IMR-90 (cell line): ENCODE measurements around the gene ADARB2. TPM values are rescaled to one million over a fixed set of nuclear protein-coding genes. Genes with fewer than 3 reads are reported as not detected.

Experiments
- ATAC-seq: fragments of 200-7000 bp; cut with Tn5 transposase; 2 replicates; pipeline ENCODE4 v1.9.1; 2020; ENCODE audit warnings: low read depth, mild to moderate bottlenecking, moderate library complexity
- BruUV-seq: library from RNA; stranded (reverse); fragments of 400-500 nt; replicated peaks from 2 replicates; lab custom pipeline; 2021; lab: Mats Ljungman, UMichigan
- CTCF ChIA-PET: fragments of 300-600 bp; formaldehyde crosslinking; extraction: SDS; loops from one replicate; lab custom pipeline; 2021; ENCODE audit warnings: antibody characterized with exemption; lab: Yijun Ruan, JAX
- POLR2A ChIA-PET: fragments of 300-600 bp; sonication (Branson Sonifier 250); formaldehyde crosslinking; loops from one replicate; lab custom pipeline; 2022; ENCODE audit warnings: antibody characterized with exemption; ENCODE audit not compliant: unreplicated experiment; lab: Charles Lee
- DNase-seq: peaks from one replicate; pipeline ENCODE4 v3.0.0; 2013
- H2AFZ ChIP-seq: replicated peaks from 2 replicates; pipeline ENCODE3; 2013; ENCODE audit warnings: low read length, mild to moderate bottlenecking; ENCODE audit not compliant: poor library complexity
- H2AK5ac ChIP-seq: 2 replicates; pipeline ENCODE4 v1.6.1; 2013; ENCODE audit warnings: low read depth, low read length, inconsistent platforms
- H2AK9ac ChIP-seq: replicated peaks from 2 replicates; pipeline ENCODE3; 2013; ENCODE audit warnings: mild to moderate bottlenecking, low read depth, low read length, moderate library complexity; ENCODE audit not compliant: poor library complexity
- H2BK120ac ChIP-seq: 2 replicates; pipeline ENCODE4 v1.6.1; 2013; ENCODE audit warnings: low read depth, low read length, inconsistent platforms
- H2BK15ac ChIP-seq: 3 replicates; pipeline ENCODE4 v1.6.1; 2013; ENCODE audit warnings: low read depth, low read length, inconsistent platforms
- H2BK20ac ChIP-seq: 2 replicates; pipeline ENCODE4 v1.6.1; 2013; ENCODE audit warnings: low read depth, mild to moderate bottlenecking, inconsistent platforms, low read length, moderate library complexity
- H2BK5ac ChIP-seq: 2 replicates; pipeline ENCODE4 v1.6.1; 2013; ENCODE audit warnings: mild to moderate bottlenecking, low read depth, low read length, inconsistent platforms; ENCODE audit not compliant: poor library complexity, severe bottlenecking
- H3K14ac ChIP-seq: replicated peaks from 2 replicates; pipeline ENCODE4 v1.6.1; 2013; ENCODE audit warnings: low read depth, low read length, inconsistent platforms
- H3K18ac ChIP-seq: 2 replicates; pipeline ENCODE4 v1.6.1; 2013; ENCODE audit warnings: low read depth, low read length, control low read depth
- H3K23ac ChIP-seq: 2 replicates; pipeline ENCODE4 v1.6.1; 2013; ENCODE audit warnings: low read depth, low read length, inconsistent platforms
- H3K27ac ChIP-seq: 2 replicates; pipeline ENCODE4 v1.5.1; 2013; ENCODE audit warnings: mild to moderate bottlenecking, control low read depth, low read length; ENCODE audit not compliant: insufficient read depth
- H3K27me3 ChIP-seq: 2 replicates; pipeline ENCODE4 v1.6.1; 2013; ENCODE audit warnings: low read length; ENCODE audit not compliant: control insufficient read depth, insufficient read depth
- H3K36me3 ChIP-seq: 2 replicates; pipeline ENCODE4 v1.6.1; 2013; ENCODE audit warnings: low read length, mixed read lengths; ENCODE audit not compliant: control insufficient read depth, insufficient read depth
- H3K4ac ChIP-seq: 2 replicates; pipeline ENCODE4 v1.6.1; 2013; ENCODE audit warnings: low read depth, low read length, inconsistent platforms
- H3K4me1 ChIP-seq: 2 replicates; pipeline ENCODE4 v1.6.1; 2013; ENCODE audit warnings: low read length, mixed read lengths; ENCODE audit not compliant: control insufficient read depth, insufficient read depth
- H3K4me2 ChIP-seq: 2 replicates; pipeline ENCODE4 v1.6.1; 2013; ENCODE audit warnings: low read depth, mild to moderate bottlenecking, control low read depth, low read length, moderate library complexity
- H3K4me3 ChIP-seq: 2 replicates; pipeline ENCODE4 v1.5.1; 2013; ENCODE audit warnings: low read depth, mild to moderate bottlenecking, control low read depth, low read length, moderate library complexity; ENCODE audit not compliant: insufficient read depth
- H3K56ac ChIP-seq: 2 replicates; pipeline ENCODE4 v1.6.1; 2013; ENCODE audit warnings: low read length, inconsistent platforms; ENCODE audit not compliant: insufficient read depth; ENCODE audit errors: extremely low read depth
- H3K79me1 ChIP-seq, 2 experiments: 2 replicates each; pipeline ENCODE4 v1.6.1; 2013; ENCODE audit warnings: low read length in 2 of 2, inconsistent platforms in 1 of 2, low read depth in 1 of 2
- H3K9ac ChIP-seq: 2 replicates; pipeline ENCODE4 v1.6.1; 2013; ENCODE audit warnings: low read depth, low read length, control low read depth
- H3K9me1 ChIP-seq: 2 replicates; pipeline ENCODE4 v1.6.1; 2013; ENCODE audit warnings: low read length, inconsistent platforms; ENCODE audit not compliant: insufficient read depth
- H3K9me3 ChIP-seq: 2 replicates; pipeline ENCODE4 v1.6.1; 2013; ENCODE audit warnings: low read length; ENCODE audit not compliant: control insufficient read depth, insufficient read depth
- H4K20me1 ChIP-seq: 2 replicates; pipeline ENCODE4 v1.6.1; 2013; ENCODE audit warnings: low read length, inconsistent platforms; ENCODE audit not compliant: insufficient read depth
- H4K5ac ChIP-seq: 2 replicates; pipeline ENCODE4 v1.6.1; 2013; ENCODE audit warnings: mild to moderate bottlenecking, low read depth, low read length, control low read depth
- H4K8ac ChIP-seq, 2 experiments: 2 replicates each; pipeline ENCODE4 v1.6.1; 2013; ENCODE audit warnings: low read depth in 2 of 2, low read length in 2 of 2, control low read depth in 1 of 2, inconsistent platforms in 1 of 2
- H4K91ac ChIP-seq: 2 replicates; pipeline ENCODE4 v1.6.1; 2013; ENCODE audit warnings: low read depth, low read length, inconsistent platforms; ENCODE audit not compliant: insufficient read depth
- BHLHE40 ChIP-seq: fragments of 150-350 bp; IDR thresholded peaks from 2 replicates; pipeline ENCODE4 v1.6.1; 2016; ENCODE audit warnings: mild to moderate bottlenecking, low read depth, low read length
- CEBPB ChIP-seq: IDR thresholded peaks from 2 replicates; pipeline ENCODE4 v1.6.1; 2012; ENCODE audit warnings: low read depth, low read length, improper control_type of control experiment
- CHD1 ChIP-seq: IDR thresholded peaks from 2 replicates; pipeline ENCODE4 v1.6.1; 2012; ENCODE audit warnings: low read depth, low read length, improper control_type of control experiment
- FOS ChIP-seq: fragments of 150-350 bp; IDR thresholded peaks from 2 replicates; pipeline ENCODE4 v1.6.1; 2016; ENCODE audit warnings: low read depth, low read length
- MAFK ChIP-seq: IDR thresholded peaks from 2 replicates; pipeline ENCODE4 v1.6.1; 2012; ENCODE audit warnings: low read depth, low read length, improper control_type of control experiment
- MAZ ChIP-seq: IDR thresholded peaks from 2 replicates; pipeline ENCODE4 v1.6.1; 2012; ENCODE audit warnings: low read depth, mild to moderate bottlenecking, low read length, improper control_type of control experiment, moderate library complexity, borderline replicate concordance
- MXI1 ChIP-seq: IDR thresholded peaks from 2 replicates; pipeline ENCODE4 v1.6.1; 2012; ENCODE audit warnings: low read depth, mild to moderate bottlenecking, low read length, moderate library complexity, borderline replicate concordance
- NFE2L2 ChIP-seq: fragments of 150-350 bp; IDR thresholded peaks from 2 replicates; pipeline ENCODE4 v1.6.1; 2016; ENCODE audit warnings: low read depth, mild to moderate bottlenecking, low read length
- POLR2A ChIP-seq: IDR thresholded peaks from 2 replicates; pipeline ENCODE4 v1.6.1; 2012; ENCODE audit warnings: mild to moderate bottlenecking, low read depth, low read length
- RAD21 ChIP-seq: IDR thresholded peaks from 2 replicates; pipeline ENCODE4 v1.6.1; 2012; ENCODE audit warnings: low read length, improper control_type of control experiment
- RCOR1 ChIP-seq: IDR thresholded peaks from 2 replicates; pipeline ENCODE4 v1.6.1; 2012; ENCODE audit warnings: mild to moderate bottlenecking, low read length, improper control_type of control experiment; ENCODE audit not compliant: insufficient replicate concordance
- RFX5 ChIP-seq: IDR thresholded peaks from 2 replicates; pipeline ENCODE4 v1.8.0; 2012; ENCODE audit warnings: low read depth, mild to moderate bottlenecking, low read length, moderate library complexity
- SMC3 ChIP-seq: fragments of 150-350 bp; IDR thresholded peaks from 2 replicates; pipeline ENCODE4 v1.6.1; 2016; ENCODE audit warnings: low read depth, mild to moderate bottlenecking, antibody characterized with exemption, low read length, moderate library complexity
- WGBS, 2 experiments: methylation state at CpG; one replicate each; pipeline versions ENCODE4 v1.1.5 to v1.1.7; 2013; ENCODE audit warnings: missing lambda C conversion rate in 2 of 2; ENCODE audit not compliant: insufficient read length in 1 of 2; ENCODE audit errors: extremely low coverage in 2 of 2; 5-methylcytosine and 5-hydroxymethylcytosine counted together
- dilution Hi-C: fragments of 300-500 bp; cut with HindIII; formaldehyde crosslinking; loops from one replicate; pipeline ENCODE4 v1.14.3; 2018; ENCODE audit warnings: low sequenced_read_pairs; ENCODE audit not compliant: unreplicated experiment
- in situ Hi-C: fragments of 300-500 bp; cut with MboI; formaldehyde crosslinking; loops from 3 replicates; pipeline ENCODE4 v1.14.3; 2019; ENCODE audit warnings: low sequenced_read_pairs, inconsistent platforms, mixed read lengths
- intact Hi-C: fragments of 100-400 bp; cut with micrococcal nuclease; formaldehyde crosslinking; loops from 2 replicates; pipeline ENCODE4 v1.10.0; 2022
- polyA plus RNA-seq, 3 experiments: library from polyadenylated mRNA; depleted of rRNA; stranded (reverse); fragments of >200 nt; gene quantifications; 2 replicates each; pipeline ENCODE4 v1.2.3, GENCODE V29; 2012; ENCODE audit warnings: low replicate concordance in 1 of 3
- total RNA-seq: library from RNA; depleted of rRNA; stranded (reverse); fragments of >200 nt; gene quantifications from 2 replicates; pipeline ENCODE4 v1.2.3, GENCODE V29; 2012
- TF ChIP-seq, protein P1 (sequence below): fragments of 150-350 bp; IDR thresholded peaks from 2 replicates; pipeline ENCODE4 v1.6.1; 2016; ENCODE audit warnings: low read depth, mild to moderate bottlenecking, low read length, moderate library complexity, borderline replicate concordance
- TF ChIP-seq, protein P2 (sequence below): fragments of 150-350 bp; IDR thresholded peaks from 2 replicates; pipeline ENCODE4 v1.6.1; 2017; ENCODE audit warnings: mild to moderate bottlenecking, antibody characterized with exemption, low read length, low read depth
- TF ChIP-seq, protein P3 (sequence below): conservative IDR thresholded peaks from 2 replicates; pipeline ENCODE4 v1.5.1; 2012; ENCODE audit warnings: mild to moderate bottlenecking, low read depth, low read length, improper control_type of control experiment

Gene ADARB2
- total and polyA plus RNA-seq, 2 of the 4 experiments (the other 2 are of a cell fraction), result not detected

DNA sequence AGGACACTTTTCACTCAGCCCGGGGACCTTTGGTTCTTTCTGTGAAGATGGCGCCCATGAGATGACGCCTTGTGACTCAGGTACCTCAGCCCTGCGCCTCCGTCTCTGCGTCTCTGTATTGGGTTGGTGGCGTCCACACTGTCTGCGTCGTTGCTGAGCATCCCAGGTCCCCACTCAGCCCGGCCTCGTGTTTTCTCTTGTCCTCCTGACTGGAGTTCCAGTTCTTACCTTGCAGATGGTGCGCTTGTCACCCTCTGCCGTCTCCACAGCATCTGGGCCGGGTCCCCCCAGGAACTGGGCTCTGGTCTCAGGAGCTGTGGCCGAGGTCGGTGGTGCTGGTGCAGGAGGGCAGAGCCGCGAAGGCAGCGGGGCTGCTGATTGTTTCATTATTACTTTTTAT, 530.7 kb downstream of the ADARB2 start:
- H3K79me1 ChIP-seq, result no peaks in the 10 kb centered on the region
- no peaks in the 10 kb centered on the region for H3K4me1 ChIP-seq
- DNase-seq, result no peak
- no peak overlapping the region for H3K56ac ChIP-seq
- no peaks in the 10 kb centered on the region for H3K27me3 ChIP-seq
- ChIA-PET POLR2A (no interaction called here), CTCF (no interaction called here)
- intact Hi-C loops (no loop called here), dilution Hi-C loops (no loop called here), in situ Hi-C loops (no loop called here)
- no peak overlapping the region for H4K8ac ChIP-seq
- no TSS peak for BruUV-seq
- no peak overlapping the region for H3K14ac ChIP-seq
- H2AK5ac ChIP-seq, result no peak overlapping the region
- H2AFZ ChIP-seq, result no peak overlapping the region
- H3K36me3 ChIP-seq, result no peaks in the 10 kb centered on the region
- no peaks in the 10 kb centered on the region for H3K9me1 ChIP-seq
- H3K4me2 ChIP-seq, result no peak overlapping the region
- no peak overlapping the region for H2BK15ac ChIP-seq
- H2AK9ac ChIP-seq, result no peak overlapping the region
- no peak overlapping the region for H4K91ac ChIP-seq
- H4K5ac ChIP-seq, result no peak overlapping the region
- H3K23ac ChIP-seq, result no peak overlapping the region
- H3K4me3 ChIP-seq, result no peak overlapping the region
- peaks cover 32% of the 10 kb centered on the region for H3K9me3 ChIP-seq
- 85% methylated on average over 10 of the region's 19 CpGs; no CpG with 5 or more reads in 1 of the 2 experiments for WGBS, 2 experiments
- H2BK20ac ChIP-seq, result no peak overlapping the region
- TF ChIP-seq, protein P1, sequence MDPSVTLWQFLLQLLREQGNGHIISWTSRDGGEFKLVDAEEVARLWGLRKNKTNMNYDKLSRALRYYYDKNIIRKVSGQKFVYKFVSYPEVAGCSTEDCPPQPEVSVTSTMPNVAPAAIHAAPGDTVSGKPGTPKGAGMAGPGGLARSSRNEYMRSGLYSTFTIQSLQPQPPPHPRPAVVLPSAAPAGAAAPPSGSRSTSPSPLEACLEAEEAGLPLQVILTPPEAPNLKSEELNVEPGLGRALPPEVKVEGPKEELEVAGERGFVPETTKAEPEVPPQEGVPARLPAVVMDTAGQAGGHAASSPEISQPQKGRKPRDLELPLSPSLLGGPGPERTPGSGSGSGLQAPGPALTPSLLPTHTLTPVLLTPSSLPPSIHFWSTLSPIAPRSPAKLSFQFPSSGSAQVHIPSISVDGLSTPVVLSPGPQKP, result no peak
- TF ChIP-seq BHLHE40 (no peak), CHD1 (no peak), CEBPB (no peak), MAFK (no peak), POLR2A (no peak), RFX5 (no peak), MAZ (no peak), NFE2L2 (no peak), MXI1 (no peak), FOS (no peak), RAD21 (no peak), SMC3 (no peak), RCOR1 (no peak)
- TF ChIP-seq, protein P2, sequence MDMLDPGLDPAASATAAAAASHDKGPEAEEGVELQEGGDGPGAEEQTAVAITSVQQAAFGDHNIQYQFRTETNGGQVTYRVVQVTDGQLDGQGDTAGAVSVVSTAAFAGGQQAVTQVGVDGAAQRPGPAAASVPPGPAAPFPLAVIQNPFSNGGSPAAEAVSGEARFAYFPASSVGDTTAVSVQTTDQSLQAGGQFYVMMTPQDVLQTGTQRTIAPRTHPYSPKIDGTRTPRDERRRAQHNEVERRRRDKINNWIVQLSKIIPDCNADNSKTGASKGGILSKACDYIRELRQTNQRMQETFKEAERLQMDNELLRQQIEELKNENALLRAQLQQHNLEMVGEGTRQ, result no peak
- TF ChIP-seq, protein P3, sequence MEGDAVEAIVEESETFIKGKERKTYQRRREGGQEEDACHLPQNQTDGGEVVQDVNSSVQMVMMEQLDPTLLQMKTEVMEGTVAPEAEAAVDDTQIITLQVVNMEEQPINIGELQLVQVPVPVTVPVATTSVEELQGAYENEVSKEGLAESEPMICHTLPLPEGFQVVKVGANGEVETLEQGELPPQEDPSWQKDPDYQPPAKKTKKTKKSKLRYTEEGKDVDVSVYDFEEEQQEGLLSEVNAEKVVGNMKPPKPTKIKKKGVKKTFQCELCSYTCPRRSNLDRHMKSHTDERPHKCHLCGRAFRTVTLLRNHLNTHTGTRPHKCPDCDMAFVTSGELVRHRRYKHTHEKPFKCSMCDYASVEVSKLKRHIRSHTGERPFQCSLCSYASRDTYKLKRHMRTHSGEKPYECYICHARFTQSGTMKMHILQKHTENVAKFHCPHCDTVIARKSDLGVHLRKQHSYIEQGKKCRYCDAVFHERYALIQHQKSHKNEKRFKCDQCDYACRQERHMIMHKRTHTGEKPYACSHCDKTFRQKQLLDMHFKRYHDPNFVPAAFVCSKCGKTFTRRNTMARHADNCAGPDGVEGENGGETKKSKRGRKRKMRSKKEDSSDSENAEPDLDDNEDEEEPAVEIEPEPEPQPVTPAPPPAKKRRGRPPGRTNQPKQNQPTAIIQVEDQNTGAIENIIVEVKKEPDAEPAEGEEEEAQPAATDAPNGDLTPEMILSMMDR, result no peak
- no peak overlapping the region for H3K18ac ChIP-seq
- H3K27ac ChIP-seq, result no peak overlapping the region
- no peak for ATAC-seq
- H4K20me1 ChIP-seq, result no peaks in the 10 kb centered on the region
- H3K9ac ChIP-seq, result no peak overlapping the region
- H3K4ac ChIP-seq, result no peak overlapping the region
- no peak overlapping the region for H2BK120ac ChIP-seq
- H2BK5ac ChIP-seq, result no peak overlapping the region
